ENCODE results near the gene OPRM1. TPM values are rescaled to one million over a fixed set of nuclear protein-coding genes. Genes with fewer than 3 reads are reported as not detected.

The OPRM1 gene
- total and polyA plus RNA-seq, 2 of the 8 experiments (the other 6 are each of a cell fraction or from before 2014, with no cell fraction given), result not detected

- TF ChIP-seq CTCF (IDR thresholded peaks at IDR 0.05; ENCODE audit: control extremely low read depth in 1 of 3, insufficient read depth in 1 of 3, low read depth in 1 of 3, low read length in 3 of 3) (no peak), ATF2 (IDR thresholded peaks at IDR 0.05; ENCODE audit: low read length) (no peak), CBX5 (IDR thresholded peaks at IDR 0.05; ENCODE audit: low read depth, low read length) (no peak), TAF1 (IDR thresholded peaks at IDR 0.05; ENCODE audit: low read depth, low read length) (no peak), RNF2 (IDR thresholded peaks at IDR 0.05; ENCODE audit: borderline replicate concordance, low read depth, low read length, missing control alignments, poor library complexity, severe bottlenecking) (no peak), SRF (IDR thresholded peaks at IDR 0.05; ENCODE audit: low read depth, low read length) (no peak), HDAC2 (IDR thresholded peaks at IDR 0.05; ENCODE audit: borderline replicate concordance in 1 of 2, low read depth in 2 of 2, low read length in 2 of 2) (peak in 1 of 2 experiments; percentile 97; a peak in 1 of 4 replicates), GTF2F1 (IDR thresholded peaks at IDR 0.05; ENCODE audit: borderline replicate concordance, low read depth, low read length) (no peak), SAP30 (IDR thresholded peaks at IDR 0.05; ENCODE audit: insufficient read depth, insufficient replicate concordance, low read length) (no peak), CHD1 (IDR thresholded peaks at IDR 0.05; ENCODE audit: low read depth, low read length) (no peak), ZNF274 (IDR thresholded peaks at IDR 0.05; ENCODE audit: borderline replicate concordance, extremely low read depth, low read length) (no peak), POU5F1 (IDR thresholded peaks at IDR 0.05; ENCODE audit: low read depth, low read length) (no peak), NANOG (IDR thresholded peaks at IDR 0.05; ENCODE audit: insufficient read depth, low read depth, low read length, poor library complexity, severe bottlenecking) (no peak), TEAD4 (IDR thresholded peaks at IDR 0.05; ENCODE audit: low read depth, low read length) (no peak), NRF1 (IDR thresholded peaks at IDR 0.05; ENCODE audit: low read depth, low read length) (no peak), KDM4A (IDR thresholded peaks at IDR 0.05; ENCODE audit: low read depth, low read length, severe bottlenecking) (peak; percentile 95)
Measured at GRCh38 chr6:154039231-154039842, at the start of gene OPRM1 (continued).

Data from H1 (cell line).